Activated T-cell treated with anti-CD3 and anti-CD28 coated beads for 24 hours (primary cell): Measurements from ENCODE around the gene IZUMO1.

ENCODE experiments used
- DNase-seq: peaks from one replicate; pipeline ENCODE4 v3.0.0-alpha.2; 2020; ENCODE audit warnings: low read depth

The IZUMO1 gene

GRCh38 chr19:48757089-48757675, 10.5 kb upstream of the IZUMO1 start:
- no peak for DNase-seq

DNA sequence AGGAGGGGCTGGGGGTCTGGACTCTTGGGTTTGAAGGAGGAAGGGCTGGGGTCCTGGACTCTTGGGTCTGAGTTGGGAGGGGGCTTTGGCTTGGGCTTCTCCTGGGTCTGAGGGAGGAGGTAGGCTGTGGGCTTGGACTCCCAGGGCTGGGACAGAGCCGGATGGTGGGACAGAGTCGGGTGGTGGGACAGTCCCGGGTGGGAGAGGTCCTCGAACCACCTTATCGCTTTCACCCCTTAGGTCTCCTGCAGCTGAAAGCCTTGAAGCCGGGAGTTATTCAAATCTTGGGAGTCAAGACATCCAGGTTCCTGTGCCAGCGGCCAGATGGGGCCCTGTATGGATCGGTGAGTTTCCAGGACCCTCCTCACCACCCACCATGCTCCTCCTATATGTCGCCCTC, 10.0 kb upstream of the IZUMO1 start:
- no peak for DNase-seq

- DNase-seq = no peak
Observed at GRCh38 chr19:48756212-48756611, 9.5 kb upstream of the IZUMO1 start.

GRCh38 chr19:48755787-48756186, 9.1 kb upstream of the IZUMO1 start:
- no peak for DNase-seq

- no peak for DNase-seq
Observed at GRCh38 chr19:48755084-48755641, 8.5 kb upstream of the IZUMO1 start, which contains the start of gene FGF21. TSS of gene FGF21 (plus strand) at chr19:48755524. CDS start at chr19:48756237, 713 bp downstream.

GRCh38 chr19:48752496-48753365, 6.0 kb upstream of the IZUMO1 start, which contains the start of gene FUT1:
TSS of gene FUT1 (minus strand) at chr19:48752641. CDS start at chr19:48751281, 1,360 bp downstream.
- DNase-seq = no peak

- DNase-seq = no peak
Observed at GRCh38 chr19:48751845-48752495, 5.3 kb upstream of the IZUMO1 start.

DNA sequence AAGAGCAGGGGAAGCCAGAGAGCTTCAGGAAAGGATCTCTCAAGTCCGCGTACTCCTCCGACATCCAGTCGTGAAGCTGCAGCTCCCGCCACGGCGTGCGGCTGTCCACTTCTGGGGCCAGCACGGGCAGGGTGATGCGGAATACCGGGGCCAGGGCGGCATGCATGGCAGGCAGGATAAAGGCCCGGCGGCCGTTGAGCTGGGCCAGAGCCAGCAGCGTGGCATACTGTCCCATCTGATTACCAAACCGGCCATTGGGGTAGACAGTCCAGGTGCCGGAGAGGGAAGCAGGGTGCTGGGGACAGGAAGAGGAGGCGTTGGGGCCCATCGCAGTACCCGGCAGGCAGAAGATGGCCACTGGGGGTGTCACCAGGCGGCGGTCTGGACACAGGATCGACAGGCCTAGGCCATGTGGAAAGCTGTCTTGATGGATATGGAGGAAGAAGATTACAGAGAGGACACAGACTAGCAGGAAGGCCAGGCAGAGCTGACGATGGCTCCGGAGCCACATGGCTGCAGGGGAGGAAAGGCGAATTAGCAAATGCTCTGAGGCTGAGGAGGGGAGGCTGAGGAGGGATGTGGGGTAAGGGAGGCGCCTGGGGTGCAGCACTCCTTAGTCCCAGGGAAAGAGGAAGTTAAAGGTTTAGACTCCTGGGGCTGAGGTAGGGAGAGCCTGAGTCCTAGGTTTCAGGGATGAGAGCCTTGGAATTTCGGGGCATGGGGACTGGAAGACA, 4.2 kb upstream of the IZUMO1 start:
- DNase-seq = no peak

DNA sequence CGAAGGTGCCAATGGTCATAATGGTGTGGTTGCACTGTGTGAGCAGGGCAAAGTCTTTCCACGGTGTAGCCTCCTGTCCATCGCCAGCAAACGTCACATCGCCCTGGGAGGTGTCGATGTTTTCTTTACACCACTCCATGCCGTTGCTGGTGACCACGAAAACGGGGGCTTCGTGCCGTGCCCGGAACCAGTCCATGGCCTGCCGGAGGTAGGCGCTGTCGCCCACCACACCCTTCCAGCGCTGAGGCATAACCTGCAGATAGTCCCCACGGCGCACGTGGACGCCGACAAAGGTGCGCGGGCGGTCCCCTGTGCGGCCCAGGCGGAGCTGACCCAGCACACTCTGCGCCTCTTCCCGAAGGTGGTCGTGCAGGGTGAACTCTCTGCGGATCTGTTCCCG, 3.6 kb upstream of the IZUMO1 start:
- no peak for DNase-seq

GRCh38 chr19:48749571-48750198, 3.0 kb upstream of the IZUMO1 start:
- no peak for DNase-seq

DNA sequence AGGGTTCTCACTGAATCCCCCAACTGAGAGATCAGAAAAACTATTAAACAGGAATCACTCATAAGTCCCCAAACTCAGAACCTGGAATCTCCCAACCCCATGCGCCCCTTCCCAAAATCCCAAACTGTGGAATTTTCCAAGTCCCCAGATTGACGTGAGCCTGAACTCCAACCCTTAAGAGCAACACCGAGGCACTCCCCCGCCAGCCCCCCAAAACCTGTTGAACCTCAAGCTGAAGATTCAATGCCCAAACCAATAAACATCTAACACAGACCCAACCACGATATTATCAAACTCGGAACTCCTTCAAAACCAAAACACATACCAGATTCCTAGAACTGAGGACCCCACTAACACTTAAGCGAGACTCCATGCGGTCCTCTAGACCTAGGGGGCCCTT, 599 bp downstream of the IZUMO1 start:
- DNase-seq = no peak

DNA sequence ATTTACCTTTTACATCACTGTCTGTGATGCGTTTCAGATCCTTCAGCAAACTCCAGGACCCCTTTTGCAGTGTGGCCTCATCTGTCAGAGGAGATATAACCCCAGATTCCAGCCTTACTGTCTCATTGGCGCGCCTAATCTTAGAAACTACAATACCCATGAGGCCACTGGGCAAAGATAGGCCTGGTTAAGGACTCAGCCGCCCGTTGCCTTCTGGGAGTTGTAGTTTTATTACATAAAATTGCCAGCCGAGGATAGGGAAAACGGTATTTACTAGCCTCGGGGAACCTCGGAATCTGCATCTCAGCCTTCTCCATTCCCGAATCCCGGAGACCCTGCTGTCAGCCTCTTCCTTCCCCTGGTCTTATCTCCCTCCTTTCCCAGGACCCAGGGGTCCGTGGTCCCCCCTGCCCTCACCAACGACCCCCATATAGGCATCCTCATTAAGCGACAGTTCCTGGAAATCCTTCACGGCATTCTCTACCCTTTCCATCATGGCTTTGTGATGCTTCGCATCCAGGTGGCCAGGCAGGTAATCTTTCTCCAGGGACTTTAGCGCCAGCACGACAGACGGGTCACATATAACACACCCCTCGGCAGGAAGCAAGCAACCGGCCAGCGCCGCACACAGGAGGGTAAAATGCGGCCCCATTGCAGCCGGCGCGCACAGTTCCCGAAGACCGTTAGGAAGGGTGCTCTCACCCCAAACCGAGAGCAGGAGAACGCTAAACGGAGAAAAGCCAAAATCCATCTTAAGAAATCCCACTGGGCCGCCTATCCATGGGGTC, 1.3 kb downstream of the IZUMO1 start:
- DNase-seq = peak; percentile 36

DNA sequence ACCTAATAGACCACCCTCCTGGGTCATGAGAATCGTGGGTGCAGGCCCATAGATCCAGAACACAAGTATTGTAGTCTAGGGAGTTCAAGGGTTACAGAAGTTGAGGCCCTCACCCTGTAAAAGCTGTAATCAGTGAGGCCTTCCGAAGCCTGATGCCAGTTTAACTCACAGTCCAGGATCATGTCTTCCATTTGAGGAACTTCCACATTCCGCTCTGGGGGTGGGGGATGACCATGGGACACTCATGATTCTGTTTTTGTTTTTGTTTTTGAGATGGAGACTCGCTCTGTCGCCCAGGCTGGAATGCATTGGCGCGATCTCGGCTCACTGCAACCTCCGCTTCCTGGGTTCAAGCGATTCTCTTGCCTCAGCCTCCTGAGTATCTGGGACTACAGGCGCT, 4.6 kb downstream of the IZUMO1 start:
- no peak for DNase-seq

DNA sequence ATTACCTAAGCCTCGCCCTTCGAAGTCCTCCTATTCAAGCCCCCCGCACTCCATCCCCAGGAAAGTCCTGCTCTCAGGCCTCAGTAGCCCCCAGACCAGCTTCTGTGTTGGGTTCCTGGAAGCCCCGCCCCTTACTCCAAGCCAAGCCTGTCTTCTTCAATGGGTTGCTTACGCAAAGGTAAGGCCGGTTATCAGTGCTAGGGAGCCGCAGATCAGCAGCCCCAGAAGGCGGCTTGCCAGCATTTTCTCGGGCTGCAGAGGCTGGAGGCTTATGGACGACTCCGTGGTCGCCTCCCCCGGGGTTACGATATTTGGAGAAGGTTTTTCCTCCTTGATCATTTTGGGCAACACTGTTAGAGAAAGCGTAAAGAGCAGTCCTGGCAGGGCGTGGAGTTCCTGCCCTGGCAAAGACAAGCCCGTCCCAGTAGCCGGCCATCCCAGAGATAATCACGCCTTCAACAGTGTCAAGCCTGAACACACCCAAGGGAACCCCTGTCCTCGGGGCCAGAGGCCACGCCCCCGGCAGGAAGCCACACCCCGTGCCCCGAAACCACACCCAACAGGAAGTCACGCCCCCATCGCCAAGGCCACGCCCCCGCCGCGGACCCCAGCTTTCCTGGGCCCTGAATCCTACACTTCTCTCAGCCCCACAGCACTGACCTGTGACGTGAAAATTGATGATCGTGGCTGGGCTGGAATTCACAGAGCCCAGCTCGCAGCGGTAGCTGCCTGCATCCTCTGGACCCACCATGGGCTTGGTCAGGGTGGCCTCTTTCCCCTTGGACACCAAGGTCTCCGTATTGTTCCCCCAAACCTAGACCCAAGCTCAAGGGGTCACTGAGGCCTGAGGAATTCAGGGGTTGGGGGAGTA, 5.3 kb downstream of the IZUMO1 start:
- DNase-seq = peak; percentile 30

- no peak for DNase-seq
Observed at GRCh38 chr19:48740164-48740972, 6.3 kb downstream of the IZUMO1 start, which contains the start of gene RASIP1. TSS of gene RASIP1 (minus strand) at chr19:48740610. CDS start at chr19:48740282, 328 bp downstream.

DNA sequence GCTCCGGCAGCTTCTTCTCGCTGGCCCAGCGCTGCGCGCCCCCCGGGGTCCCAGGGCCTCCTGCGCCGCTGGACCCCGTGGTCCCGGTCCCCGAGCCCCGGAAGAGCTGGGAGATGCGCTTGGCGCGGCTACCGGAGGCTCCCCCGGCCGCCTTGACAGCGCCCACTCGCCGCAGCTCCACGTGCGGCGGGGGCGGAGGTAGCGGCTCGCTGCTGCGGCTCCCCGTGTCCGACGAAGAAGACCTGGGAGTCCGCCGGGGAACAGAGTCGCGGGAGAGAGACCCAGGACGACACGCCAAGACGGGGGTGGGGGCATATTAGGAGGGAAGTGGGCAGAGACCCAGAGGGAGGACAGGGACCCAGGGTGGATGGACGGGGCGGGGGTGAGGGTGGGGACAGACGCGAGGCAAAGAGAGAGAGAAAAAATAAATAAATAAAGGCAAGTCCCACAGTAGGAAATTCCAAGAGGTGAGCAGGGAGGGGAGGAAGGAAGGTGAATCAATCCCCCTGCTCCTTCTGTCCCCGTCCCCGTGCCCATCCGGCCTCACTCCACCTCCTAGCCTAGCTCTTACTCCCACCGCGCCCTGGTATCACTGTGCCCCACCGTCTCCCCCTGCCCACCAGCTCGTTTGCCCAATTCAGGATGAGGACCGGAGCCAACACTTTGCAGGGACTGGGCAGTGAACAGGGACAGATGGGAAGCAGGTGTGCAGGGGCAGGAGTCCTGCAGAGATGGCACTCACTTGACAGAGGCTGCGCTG, 7.1 kb downstream of the IZUMO1 start:
- DNase-seq = no peak

DNA sequence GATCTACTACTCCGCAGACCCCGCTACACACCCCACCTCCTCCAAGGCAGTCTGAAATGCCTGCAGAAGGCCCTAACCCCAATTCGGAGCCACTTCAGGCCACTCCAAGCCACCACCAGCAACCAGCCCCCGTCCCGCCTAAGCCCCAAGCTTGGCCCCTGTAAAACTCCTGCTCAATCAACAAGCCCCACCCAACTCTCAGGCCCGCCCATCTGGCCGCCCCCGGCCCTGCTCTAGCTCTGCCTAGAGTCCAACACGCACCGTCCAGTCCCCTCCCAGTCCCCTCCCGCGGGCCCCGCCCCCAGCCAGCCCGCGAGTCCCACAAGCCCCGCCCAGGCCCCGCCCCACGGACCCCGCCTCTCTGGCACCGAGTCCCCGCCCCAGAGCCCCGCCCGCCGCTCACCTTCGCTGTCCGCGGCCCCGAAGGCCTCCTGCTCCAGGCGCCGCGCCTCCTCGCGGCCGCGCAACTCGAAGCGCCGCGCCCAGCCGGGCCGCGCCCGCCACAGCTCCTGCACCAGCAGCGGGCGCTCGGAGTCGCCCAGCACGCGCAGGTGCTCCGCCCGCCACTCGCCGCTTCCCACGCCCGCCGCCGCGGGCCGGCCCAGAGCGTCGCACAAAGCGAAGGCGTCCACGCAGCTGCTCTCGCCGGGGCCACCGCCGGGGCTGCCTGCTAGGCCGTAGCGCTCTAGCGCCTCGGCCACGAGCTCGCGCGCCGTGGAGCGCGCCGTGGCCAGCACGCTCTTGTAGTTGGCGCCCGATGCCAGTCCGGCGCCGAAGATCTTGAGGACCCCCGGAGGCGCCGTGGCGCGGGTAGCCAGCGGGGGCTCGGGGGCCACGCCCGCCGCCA, 7.9 kb downstream of the IZUMO1 start:
- DNase-seq = peak; percentile 86
